ENCODE data around the gene ZAP70.

DNA sequence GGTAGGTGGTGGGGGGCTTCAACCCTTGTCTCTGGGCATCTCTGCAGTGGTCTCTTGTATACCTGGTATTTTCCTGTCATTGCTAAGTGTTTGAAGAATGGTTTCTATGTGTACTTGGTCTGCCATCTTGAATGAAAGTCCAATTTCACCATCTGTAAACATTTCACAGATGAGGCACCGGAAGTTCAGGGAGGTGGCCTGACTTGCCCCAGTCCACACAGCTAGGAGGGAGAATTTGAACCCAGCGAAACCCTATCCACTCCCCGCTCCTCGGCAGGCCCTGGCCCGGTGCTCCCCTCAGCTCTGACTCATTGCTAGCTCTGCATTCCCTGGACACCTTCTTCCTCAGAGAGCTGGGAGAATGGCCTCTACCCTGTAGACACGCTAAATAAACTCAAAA is 30.5 kb downstream of the ZAP70 start:
- TF ChIP-seq POLR2A (IDR thresholded peaks at IDR 0.05; ENCODE audit: low read length) (no peak), GATA1 (IDR thresholded peaks at IDR 0.05; ENCODE audit: low read depth, low read length) (no peak)
